MV-4-11 (cell line): ENCODE results near the gene CDH18.

Experiments used
- DNase-seq: peaks from one replicate; lab custom pipeline; 2025; lab: John Stamatoyannopoulos, UW

The CDH18 gene

DNA sequence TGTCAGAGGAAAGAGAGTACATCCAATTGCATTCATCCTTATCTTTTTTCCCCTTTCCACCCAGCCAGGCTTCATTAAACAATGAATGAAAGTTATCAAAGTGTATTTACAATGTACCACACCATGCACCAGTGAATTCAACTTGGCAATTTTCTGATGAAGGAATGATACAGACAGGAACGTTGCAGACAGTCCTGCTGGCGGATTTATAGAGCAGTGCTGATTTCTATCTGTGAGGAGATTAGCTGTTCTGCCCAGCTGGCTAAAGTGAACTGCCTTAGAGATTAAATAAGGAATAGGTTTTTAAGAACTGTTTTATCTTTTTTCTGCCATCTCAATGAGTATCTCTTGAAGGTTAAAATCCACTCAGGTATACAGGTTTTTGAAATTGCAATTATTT, 403.9 kb downstream of the CDH18 start:
- DNase-seq, result no peak

DNA sequence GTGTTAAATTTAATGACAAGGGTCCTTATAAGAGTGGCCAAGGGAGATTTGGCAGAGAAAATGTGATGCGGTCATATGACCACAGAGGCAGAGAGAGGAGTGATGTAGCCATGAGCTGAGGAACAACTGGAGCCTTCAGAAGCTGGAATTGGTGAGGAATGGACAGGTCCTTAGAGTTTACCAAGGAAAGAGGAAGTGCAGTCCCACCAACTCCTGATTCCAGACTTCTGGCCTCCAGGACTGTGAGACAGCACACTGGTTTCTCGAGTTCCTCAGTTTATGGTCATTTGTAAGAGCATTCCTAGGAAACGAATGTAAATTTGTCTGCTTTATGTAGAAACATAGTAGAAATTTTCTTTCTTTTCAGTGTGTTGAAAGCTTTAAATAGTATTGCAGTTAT, 410.1 kb downstream of the CDH18 start:
- no peak for DNase-seq

DNA sequence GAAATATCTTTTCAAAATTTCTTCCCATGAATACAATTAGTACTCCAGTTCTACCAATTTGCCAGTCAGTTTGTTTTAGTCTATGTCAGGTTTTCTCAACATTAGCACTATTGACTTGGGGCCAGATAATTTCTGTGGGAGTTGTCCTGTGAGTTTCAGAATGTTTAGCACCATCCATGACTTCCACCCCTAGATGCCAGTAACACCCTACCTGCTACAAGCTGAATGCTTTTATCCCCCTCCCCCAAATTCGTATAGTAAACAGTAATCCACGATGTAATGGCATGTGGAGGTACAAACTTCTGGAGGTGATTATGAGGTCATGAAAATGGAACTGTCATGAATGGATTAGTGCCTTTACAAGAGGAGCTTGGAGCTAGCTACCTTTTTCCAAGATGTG, 420.0 kb downstream of the CDH18 start:
- no peak for DNase-seq

DNA sequence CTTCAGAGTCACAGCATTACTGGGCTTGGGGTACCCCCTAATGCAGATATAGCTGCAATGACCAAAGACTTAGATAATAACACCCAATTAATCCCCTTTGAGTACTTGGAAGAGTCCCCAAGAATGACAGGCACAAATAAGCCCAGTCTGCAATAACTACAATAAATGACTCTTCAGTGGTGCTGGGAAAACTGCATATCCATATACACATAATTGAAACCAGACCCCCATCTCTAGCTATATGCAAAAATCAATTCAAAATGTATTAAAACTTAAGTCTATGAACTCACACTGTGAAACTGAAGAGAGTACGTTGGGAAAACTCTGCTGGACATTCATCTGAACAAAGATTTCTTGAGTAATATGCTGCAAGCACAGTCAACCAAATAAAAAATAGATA, 422.5 kb downstream of the CDH18 start:
- DNase-seq, result no peak

DNA sequence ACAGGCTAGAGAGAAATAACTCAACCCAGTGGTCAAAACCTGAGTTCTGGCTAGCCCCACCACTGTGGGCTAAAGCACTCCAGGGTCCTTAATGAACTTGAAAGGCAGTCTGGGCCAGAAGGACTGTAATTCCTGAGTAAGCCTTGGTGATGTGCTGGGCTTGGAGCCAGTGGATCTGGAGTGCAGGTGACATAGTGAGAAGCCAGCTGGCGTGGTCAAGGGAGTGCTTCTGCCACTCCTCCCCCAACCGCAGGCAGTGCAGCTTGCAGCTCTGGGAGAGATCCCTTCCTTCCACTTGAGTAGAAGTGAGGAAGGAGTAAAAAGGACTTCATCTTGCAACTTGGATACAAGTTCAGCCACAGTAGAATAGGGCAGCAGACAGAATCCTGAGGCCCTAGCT, 424.0 kb downstream of the CDH18 start:
- no peak for DNase-seq

DNA sequence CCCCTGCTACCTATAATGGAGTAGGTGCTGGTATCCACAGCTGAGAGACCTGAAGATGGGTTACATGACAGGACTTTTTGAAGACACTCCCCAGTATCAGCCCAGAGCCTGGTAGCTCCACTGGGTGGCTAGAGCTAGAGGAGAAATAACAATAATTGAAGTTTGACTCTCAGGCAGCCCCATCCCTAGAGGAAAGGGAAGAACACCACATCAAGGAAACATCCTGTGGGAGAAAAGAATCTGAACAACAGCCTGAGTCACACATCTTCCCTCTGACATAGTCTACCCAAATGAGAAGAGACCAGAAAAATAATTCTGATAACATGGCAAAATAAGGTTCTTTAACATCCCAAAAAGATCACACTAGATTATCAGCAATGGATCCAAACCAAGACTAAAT, 432.1 kb downstream of the CDH18 start:
- DNase-seq, result no peak

DNA sequence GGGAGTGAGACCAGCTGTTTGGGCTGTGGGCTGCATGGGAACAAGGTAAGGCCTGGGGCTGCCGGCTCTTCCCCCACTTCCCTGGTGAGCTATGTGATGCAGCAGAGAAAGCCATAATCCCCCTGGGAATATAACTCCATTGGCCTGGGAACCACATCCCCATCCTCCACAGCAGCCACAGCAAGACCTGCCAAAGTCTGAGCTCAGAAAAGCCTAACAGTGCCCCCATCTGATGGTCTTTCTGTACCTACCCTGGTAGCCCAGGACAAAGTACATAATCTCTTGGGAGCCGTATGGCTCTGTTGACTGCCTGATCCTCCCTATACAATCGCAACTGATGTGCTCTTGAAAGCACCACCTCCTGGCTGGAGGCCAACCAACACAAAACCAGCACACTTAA, 432.6 kb downstream of the CDH18 start:
- no peak for DNase-seq

DNA sequence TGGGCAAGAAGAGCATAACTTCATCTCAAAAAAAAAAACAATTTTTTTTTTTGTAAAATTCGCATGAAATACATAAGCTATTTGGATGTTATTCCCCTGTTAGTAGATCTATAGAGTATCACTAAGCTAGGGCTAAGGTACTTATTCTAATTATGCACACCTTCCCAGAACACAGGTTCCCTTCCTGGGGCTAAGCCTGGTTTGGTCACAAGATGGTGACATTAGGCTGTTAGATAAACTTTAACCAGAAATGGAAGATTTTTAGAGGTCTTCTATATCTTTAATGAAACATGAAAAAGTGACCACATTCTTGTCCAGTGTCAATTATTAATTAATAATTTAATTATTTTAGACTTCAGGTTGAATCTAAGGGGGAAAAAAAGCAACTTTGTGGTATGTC, 433.5 kb downstream of the CDH18 start:
- no peak for DNase-seq

DNA sequence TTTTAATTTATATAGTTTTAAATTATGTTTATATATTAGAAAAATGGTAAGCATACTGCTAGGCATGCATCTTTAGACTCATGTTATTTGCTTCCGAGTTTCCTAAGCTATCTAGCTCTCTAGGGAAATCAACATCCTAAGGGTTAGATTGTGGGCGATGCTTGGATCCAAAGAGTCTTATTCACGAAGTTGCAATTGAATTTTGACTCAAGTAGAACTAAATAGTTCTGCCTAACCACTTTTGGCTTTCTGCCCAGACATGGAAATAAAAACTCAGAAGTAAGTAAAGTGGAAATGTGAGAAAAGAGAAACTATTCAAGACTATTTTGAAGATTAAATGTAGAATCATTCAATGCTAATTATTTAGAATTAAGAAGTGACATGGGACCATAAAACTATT, 440.4 kb downstream of the CDH18 start:
- DNase-seq, result no peak

DNA sequence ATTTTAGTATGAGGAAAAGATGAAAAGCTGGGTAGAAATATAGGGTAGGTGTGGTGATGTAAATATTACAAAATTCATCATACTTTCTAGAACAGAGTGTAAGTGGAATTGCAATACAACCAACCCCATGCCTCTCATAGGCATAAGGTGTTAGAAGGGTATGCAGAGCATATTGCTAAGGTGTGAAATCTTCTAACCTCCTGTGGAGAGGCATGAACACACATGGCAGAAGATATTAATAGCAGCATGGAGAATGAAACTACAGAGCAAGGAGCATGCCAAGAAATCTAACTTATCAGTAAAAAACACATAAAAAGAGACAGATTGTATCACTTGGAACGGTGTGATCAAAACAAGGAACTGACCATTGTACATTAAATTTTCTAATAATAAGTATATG, 441.5 kb downstream of the CDH18 start:
- DNase-seq, result no peak

DNA sequence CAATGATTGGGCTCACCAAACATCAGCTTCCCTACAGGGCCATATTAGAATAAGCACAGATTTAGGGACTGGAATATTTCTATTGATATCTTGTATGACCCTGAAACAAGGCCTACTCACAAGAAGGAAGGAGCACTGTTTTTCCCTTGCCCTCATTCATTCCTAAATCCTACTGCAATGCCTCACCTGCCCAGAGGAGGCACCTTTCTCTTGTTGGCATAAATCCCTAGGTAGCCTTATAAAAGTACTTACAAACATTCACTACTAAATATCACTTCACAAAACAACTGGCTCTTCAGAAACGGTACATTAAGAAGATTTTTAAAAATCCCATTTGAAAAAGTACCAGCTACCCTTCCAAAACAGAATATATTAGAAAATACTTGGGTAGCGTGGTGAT, 449.4 kb downstream of the CDH18 start:
- DNase-seq, result no peak

DNA sequence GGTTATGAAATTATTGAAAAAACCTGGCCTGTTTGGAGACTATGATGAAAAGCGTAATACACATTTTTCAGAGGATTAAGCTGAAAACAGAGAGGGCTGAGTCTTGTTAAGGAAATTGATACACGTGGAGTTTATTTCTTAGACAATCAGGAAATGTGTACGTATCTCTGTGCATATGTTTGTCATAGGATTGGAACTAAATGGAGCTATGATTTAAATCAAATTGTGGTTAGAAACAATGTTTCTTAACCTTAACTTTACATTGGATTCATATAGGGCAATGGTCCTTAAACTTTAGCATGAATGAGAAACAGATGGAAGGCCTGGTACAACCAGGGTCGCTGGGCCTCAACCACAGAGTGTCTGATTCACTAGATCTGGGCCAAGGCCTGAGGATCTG, 451.6 kb downstream of the CDH18 start:
- DNase-seq, result no peak

DNA sequence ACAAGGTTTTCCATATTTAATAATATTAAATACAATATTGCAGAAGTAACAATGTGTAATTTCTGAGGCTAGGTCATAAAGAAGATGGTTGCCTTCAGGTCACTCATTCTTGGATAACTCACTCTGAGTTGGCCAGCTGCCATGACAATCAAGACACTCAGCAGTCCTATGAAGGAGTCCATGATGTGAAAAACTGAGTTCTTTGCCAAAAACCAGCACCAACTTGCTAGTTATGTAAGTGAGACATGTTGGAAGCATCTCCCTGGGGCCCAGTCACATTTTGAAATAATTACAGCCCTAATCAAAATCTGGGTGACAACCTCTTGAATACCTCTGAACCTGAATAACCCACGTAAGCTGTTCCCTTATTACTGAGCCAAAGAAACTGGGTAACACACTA, 453.2 kb downstream of the CDH18 start:
- DNase-seq, result no peak

DNA sequence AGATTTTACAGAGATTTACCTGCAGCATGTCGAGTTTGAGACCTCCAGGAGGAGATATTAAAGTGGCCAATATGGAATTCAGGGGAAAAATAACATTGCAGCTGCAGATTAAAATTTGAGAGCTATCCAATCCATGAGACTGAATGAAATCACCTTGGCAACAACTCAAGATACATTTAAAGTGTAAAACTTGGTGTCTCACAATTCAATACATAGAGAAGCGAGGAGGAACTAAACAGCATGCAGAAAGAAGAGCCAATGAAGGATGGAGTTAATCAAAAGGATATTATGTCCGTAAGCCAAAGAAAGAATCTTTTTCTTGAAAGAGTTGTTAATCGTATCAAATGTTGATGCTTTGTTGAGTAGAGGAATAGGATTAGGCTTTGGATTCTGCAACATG, 455.1 kb downstream of the CDH18 start:
- DNase-seq, result no peak

DNA sequence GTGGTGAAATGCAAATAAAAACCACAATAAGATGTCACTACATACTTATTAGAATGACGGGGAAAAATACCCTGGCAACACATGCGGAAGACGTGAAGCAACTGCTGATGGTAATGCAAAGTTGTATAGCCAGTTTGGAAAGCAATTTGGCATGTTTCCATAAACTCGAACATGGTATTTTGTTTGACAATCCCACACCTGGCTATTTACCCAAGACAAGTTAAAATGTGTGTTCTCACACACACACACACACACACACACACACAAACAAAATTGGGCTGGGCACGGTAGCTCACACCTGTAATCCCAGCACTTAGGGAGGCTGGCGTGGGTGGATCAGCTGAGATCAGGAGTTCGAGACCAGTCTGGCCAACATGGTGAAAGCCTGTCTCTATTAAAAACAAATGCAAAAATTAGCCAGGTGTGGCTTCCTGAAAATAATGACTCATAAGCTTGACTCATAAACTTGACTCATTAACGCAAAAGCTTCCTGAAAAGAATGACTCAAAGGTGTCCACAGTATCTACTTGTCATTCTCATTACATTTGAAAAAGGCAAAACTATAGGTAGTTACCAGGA, 456.5 kb downstream of the CDH18 start:
- no peak for DNase-seq

DNA sequence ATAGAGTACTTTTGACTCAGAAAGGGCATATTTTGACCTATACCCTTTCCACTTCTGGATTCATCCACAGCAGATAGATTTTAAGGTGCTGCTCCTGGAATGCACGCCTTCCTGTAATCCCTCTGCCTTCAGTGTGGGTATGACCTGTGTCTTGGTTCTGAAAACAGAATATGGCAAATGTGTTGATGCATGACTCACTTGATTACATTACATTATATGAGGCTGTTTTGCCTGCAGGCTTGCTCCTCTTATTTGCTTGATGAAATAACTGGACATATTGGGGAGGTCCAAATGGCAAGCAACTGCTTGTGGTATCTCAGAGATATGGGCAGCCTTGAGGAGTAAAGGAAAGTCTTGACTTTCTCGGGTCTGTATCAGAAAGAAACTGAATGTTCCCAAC, 468.6 kb downstream of the CDH18 start:
- DNase-seq, result no peak

DNA sequence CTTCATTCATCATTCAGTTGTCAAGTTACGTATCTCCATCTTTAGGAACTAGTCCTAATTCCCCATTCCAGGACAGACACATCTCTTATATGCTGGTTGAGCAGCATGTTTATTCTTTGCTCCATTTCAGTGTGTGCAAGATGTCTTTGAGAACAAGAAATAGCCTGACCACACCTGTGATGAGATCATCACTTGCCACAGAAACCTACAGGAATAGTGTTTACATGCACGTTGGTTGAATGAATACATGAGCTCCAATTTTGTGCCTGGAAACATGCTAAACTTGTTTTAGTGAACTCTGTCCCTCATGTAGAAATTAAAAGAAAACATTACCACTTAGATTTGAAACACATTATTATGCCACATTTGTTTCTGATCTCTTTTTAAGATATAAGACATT, 489.1 kb downstream of the CDH18 start:
- no peak for DNase-seq

DNA sequence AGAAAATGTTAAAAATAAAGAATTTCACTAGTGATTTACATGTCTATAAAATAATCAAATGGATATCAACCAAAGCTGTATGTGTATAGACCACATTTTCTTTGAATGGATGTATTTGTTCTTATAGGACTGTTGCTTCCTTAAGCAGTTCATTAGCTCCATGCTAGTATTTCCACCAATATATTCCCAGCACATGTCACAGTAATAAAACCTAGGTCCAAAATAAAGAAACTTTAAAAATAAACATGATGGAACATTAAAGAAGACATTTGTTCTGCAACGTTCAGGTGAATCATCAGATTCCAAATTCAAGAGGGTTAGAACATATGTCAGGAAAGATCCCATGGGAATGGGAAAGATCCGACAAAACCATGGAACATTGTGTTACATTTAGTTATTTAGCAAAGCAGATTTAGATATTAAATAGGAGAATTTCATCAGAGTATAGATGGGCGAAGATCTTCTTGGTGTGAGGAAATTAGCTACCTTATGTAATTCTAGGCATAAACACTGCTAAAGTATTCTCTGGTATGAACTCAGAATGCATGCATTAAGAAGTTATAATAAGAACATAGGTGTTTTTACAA, 490.7 kb downstream of the CDH18 start:
- no peak for DNase-seq

DNA sequence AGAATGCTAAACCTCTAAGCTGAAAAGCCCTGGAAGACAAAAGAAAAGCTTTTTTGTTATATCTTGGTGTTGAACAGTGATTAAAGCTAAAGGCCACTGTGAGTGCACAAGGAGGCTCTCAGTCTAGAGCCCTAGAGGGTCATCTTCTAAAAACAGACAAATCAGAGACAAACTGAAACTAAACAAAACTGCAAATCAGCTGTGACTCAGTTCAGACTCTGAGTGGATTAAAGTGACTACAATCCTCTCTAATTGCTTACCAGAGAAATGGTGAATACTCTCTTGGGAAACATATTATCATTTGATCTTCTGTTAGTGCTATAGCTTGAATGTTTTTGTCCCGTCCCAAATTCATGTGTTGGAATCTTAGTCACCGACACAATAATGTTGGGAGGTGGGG, 491.9 kb downstream of the CDH18 start:
- DNase-seq, result no peak

DNA sequence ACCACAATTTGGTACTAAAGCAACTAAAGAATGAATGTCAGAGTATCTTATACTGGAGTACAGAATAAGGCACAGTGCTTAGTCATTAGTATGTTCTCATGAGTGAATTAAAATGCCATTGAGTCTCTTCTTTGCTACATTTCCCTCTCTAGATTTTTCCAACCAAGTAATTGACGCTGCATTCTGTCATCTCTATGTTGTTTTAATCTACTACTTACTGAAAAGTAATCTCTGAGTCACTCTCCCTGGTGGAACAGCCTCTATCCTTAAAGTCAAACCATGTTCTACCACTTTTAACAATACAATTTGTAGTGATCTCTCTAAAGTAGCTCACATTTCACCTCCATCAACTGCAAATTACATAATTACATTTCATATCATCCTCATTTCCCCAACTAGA, 495.1 kb downstream of the CDH18 start:
- DNase-seq, result no peak

DNA sequence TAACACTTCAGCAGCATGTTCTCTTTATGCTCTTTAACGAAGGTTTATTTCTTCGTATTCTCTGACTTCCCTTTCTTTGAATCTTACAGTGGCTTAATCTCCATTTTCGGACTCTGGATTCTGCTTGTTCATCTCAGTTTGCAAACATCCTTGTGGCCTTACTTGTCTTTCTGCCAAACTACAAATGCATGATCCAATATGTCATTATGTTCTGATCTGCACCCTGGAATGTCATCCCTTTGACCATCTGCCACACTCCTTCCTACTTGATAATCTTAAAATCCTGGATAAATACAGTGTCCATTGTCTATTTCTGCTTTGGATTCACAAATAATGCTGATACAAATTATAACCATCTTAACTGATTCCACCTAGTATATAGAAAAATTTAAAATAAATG, 499.2 kb downstream of the CDH18 start:
- no peak for DNase-seq

DNA sequence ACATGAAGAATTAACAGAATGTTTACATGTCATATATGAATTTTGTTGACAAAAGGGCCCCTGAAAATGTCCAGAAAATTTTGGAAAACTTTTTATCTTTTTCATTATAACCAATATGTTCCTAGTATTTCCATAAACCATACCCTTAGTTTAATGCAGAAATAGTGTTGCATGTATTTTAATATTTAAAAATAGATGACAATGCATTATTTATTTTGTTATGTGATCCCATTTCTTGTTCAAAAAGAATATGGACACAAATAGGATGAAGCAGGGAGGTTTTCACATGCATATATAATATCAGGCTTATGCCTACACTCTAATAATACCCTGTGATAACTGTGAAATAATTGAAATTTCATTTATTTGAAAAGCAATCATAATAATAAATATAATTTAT, 500.5 kb downstream of the CDH18 start:
- no peak for DNase-seq

DNA sequence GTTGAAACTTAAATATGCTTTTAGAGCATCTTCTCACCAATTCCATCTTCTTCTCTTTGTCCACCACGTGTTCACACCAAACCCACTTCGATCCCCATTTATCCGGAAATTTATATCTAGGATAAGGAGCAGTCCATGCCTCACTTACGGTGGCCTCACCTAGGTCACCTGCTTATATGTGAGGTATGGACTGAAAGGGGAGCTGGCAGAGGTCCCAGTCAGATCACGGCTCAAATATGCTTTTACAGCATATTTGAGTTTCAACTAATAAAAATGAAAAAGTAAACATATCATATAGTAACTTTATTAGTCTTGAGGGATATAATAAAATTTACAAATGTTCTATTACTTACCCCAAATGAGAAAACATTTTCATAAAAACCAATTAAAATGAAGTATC, 508.4 kb downstream of the CDH18 start:
- no peak for DNase-seq

DNA sequence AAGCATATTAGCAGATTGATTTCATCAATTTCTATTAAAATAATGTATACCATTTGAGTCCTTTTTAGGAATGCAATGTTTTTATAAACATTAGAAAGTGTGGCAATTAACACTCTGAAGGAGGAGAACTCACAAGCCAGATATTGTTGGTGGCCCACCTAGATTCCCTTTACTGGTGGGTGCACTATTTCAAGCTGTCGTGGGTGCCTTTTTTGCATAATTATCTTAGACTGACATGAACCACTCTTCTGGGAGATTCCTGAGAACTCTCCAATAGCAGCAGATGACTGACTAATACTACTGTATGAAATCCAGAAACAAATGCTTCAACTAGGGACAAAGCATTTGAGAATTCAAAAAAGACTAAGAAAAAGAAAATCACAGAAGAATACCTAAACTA, 526.0 kb downstream of the CDH18 start:
- no peak for DNase-seq

DNA sequence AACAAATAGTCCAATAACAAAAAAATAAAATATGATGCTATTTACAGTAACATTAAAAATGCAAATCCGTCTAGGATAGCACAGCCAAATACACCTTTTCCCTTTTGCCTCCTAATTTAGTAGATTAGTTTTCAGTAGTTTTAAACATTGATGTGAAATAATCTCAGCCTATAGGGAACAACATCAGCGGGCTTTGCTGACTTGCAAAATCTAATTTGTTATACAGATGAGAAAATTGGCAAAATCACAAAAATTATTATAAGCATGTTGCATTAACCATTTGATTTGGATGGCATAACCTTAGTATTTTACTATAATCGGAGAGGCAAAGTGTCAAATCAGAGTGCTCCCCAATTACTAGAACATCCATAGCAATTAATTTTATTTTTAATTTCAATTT, 563.5 kb downstream of the CDH18 start:
- DNase-seq, result no peak
